AG09319 (cell line): ENCODE results near the gene WWTR1.

Experiments used
- DNase-seq: peaks from one replicate; pipeline ENCODE4 v3.0.0-alpha.2; 2010; ENCODE audit warnings: low read depth; ENCODE audit errors: extremely low read depth
- TF ChIP-seq, protein P1 (sequence below): IDR thresholded peaks from 2 replicates; pipeline ENCODE4 v1.5.1; 2011; ENCODE audit warnings: low read depth, mild to moderate bottlenecking, inconsistent platforms, low read length, moderate library complexity

WWTR1 gene

DNA sequence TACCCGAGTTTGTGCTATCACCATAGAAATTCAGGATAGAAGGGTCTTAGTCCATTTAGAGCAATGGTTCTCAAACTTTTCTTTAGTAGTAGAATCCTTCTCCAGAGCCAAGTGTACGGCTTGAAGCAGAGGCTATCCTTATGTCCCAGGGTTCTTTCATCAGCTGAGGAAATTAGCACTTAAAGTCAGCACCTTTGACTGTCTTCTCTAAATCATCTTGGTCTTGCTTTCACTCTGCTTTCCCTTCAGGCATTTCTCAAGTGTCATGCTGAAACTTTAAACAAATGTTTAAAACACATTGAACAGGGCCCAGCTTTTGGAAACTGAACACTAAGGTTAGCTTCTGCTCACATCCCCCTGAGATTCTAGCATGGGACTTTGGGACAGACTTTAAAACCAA lies 105.1 kb downstream of the WWTR1 start:
- TF ChIP-seq, protein P1, sequence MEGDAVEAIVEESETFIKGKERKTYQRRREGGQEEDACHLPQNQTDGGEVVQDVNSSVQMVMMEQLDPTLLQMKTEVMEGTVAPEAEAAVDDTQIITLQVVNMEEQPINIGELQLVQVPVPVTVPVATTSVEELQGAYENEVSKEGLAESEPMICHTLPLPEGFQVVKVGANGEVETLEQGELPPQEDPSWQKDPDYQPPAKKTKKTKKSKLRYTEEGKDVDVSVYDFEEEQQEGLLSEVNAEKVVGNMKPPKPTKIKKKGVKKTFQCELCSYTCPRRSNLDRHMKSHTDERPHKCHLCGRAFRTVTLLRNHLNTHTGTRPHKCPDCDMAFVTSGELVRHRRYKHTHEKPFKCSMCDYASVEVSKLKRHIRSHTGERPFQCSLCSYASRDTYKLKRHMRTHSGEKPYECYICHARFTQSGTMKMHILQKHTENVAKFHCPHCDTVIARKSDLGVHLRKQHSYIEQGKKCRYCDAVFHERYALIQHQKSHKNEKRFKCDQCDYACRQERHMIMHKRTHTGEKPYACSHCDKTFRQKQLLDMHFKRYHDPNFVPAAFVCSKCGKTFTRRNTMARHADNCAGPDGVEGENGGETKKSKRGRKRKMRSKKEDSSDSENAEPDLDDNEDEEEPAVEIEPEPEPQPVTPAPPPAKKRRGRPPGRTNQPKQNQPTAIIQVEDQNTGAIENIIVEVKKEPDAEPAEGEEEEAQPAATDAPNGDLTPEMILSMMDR, result no peak
- no peak for DNase-seq

DNA sequence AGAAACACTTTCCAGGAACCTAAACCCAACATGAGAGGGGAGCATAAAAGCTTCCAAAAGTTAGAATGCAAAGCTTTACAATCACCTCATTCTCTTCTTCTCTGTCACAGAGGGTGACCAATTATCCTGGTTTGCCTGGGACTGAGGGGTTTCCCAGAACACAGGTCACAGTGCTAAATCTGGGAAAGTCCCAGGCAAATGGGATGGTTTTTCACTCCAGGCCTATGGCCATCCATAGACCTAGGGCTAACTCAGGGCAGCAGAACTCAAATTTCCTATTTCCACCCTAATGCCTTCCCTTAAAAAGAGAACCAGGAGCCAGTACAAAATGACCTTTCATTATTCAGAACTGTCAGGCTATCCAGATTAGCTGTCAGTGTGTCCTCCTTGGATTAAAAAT lies 106.3 kb downstream of the WWTR1 start:
- TF ChIP-seq, protein P1, result no peak
- DNase-seq, result no peak

DNA sequence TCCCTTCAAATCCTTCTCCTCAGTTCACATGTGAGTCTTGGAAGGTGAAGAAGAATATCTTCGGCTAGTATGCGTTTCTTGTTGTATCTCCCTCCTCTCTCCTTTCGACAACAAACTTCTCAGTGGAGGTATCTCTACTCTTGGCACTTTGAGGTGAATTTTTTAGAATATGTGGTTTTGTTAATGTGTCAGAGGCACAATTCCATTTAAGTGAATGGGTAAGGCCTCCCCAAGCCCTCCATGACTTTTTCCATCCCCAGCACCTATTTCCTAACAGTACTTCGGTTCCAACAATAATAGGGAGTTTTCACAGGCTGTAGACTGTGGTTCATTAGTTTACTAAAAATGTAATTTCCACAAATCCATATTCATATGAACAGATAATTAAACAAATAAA lies 109.2 kb downstream of the WWTR1 start:
- TF ChIP-seq, protein P1, result no peak
- no peak for DNase-seq

DNA sequence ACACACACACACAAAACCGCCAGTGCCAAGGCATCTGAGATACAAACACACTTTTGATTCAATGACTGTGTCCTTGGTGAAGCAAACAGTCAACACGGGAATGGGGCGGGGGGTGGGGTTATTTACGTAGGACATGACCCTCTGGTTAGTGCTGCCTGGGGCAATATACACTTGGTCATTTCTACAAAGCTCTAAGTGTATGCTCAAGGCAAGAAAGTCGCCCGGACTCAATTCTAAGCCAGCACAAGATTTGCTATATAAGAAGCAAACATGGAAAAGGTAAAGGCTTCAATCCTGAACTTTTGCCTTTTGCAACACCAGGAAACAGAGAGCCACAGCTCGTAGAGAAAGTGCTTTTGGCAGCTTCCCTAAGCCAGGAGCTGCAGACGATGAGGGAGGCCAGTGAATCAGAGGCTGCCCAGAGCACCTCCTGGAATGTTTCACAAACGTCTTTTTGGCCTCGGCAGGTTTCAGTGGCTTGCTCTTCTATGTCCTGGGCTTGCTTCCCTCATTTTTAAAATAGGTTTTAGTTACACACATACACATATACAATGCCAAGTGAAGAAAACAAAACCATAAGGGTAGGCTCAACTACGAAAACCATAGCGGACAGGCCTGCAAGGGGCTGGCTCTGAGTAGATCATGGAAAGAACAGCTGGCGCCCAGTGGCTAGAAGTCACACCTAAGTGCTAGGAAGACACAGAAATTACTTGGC lies 109.7 kb downstream of the WWTR1 start:
- TF ChIP-seq, protein P1, result no peak
- peak; percentile 38 for DNase-seq

DNA sequence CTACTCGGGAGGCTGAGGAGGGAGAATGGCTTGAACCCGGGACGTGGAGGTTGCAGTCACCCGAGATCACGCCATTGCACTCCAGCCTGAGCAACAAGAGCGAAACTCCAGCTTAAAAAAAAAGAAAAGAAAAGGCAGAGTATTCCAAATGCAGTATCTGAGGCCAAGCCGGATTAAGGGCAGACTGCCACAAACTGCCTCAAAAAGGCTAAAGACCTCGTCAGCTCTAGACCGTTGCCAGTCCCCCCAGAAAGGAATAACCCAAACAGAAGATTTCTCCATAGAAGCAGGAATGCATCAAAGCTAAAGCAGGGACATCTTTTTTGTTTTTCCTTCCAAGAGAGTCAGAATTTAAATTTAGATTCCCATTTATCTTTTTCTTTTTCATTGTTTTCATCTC lies 110.4 kb downstream of the WWTR1 start:
- TF ChIP-seq, protein P1, result no peak
- DNase-seq, result peak; percentile 32

DNA sequence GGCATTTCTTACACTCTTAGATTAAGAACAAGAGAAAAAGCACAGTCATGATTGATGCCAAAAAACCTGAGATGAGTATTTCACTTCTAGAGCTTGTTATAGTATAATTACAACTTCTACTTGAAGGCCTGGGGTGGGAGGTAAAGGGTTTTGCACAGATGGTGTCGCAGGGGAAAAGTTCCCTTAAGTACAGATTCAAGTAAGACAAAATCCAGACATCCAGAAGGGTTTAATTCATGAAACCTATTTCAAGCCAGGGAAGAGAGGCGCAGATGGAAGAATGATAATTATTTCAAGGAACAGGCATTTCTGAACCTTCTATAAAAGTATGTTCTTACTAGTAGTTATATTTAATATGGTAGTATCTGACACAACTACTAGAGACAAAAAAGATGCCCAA lies 112.8 kb downstream of the WWTR1 start:
- TF ChIP-seq, protein P1, result no peak
- DNase-seq, result no peak

DNA sequence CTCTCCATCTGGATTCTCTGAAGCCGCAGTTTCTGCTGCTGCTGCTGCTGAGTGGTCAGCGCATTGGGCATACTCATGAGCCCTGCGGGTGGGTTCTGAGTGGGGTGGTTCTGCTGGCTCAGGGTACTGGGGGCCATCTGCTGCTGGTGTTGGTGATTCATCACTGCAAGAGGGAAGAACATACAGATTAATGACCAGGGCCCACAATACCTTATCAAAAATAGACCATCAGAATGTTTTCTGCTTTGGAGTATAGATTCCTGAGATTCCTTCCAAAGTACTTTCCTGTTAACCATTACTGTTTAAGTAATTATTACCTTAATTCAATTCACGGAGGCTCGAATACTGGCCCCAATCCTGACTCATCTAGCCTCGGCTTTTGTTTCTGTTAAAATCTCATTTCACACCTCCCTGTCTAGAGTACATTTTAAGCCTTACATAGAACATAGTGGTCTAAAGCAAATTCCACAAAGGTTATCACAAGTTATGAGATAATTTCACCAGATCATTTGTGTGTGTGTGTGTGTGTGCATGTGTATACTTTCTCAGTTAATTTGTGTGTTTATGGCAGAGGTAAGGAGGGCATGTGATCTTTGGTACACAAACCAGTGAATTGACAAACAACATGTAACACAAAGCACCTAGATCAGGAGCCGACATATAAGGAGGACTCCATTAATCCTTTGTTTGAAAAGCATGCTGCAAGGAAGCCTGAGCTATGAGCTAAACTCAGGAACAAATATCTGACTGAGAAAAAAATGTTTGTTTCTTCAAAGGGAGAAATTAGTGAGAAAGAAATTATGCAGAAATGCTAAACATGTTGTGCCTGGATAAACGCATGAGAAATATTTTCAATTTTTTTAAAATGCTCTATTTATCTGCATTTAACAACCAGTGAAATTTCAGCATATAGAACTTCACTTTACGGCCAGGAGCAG lies 115.2 kb downstream of the WWTR1 start:
- DNase-seq, result no peak
- TF ChIP-seq, protein P1, result no peak
